GM19023 (cell line): ENCODE results near the gene IST1.
A peak's percentile ranks its signal among the peaks of the same experiment; 100 is the strongest.
"Not testable (repeated sequence)": the region's sequence is repeated elsewhere in the genome, so short reads cannot be mapped to it uniquely, and the experiment has no call there.

ENCODE experiments used
- ATAC-seq: cut with Tn5 transposase; IDR thresholded peaks from one replicate; pipeline ENCODE4 v1.9.1; 2021; ENCODE audit warnings: mild to moderate bottlenecking, moderate library complexity; ENCODE audit not compliant: unreplicated experiment

Gene IST1

GRCh38 chr16:71894921-71895678 lies at the start of gene IST1:
Gene IST1, plus strand, starts transcription at chr16:71895531. Its CDS starts 20,110 bp downstream, at chr16:71915641.
- ATAC-seq: peak; percentile 79

GRCh38 chr16:71845639-71846430 lies 49.5 kb upstream of the IST1 start, which contains the start of gene ATXN1L:
Gene ATXN1L, plus strand, starts transcription at chr16:71845976. Its CDS starts 3,765 bp downstream, at chr16:71849741.
- peak; percentile 72 for ATAC-seq

GRCh38 chr16:71846431-71846830 lies 48.9 kb upstream of the IST1 start:
- ATAC-seq: peak; percentile 1

- ATAC-seq: no peak
Measured at GRCh38 chr16:71847096-71847495, 48.2 kb upstream of the IST1 start.

GRCh38 chr16:71848622-71849021 lies 46.7 kb upstream of the IST1 start:
- no peak for ATAC-seq

GRCh38 chr16:71851746-71852145 lies 43.6 kb upstream of the IST1 start:
- ATAC-seq: no peak

- no peak for ATAC-seq
Measured at GRCh38 chr16:71852158-71852557, 43.2 kb upstream of the IST1 start.

GRCh38 chr16:71852561-71852960 lies 42.8 kb upstream of the IST1 start:
- ATAC-seq: no peak

- ATAC-seq: peak; percentile 78
Measured at GRCh38 chr16:71853413-71853812, 41.9 kb upstream of the IST1 start.

- ATAC-seq: no peak
Measured at GRCh38 chr16:71854369-71854948, 40.9 kb upstream of the IST1 start.

- ATAC-seq: no peak
Measured at GRCh38 chr16:71855937-71856662, 39.2 kb upstream of the IST1 start.

GRCh38 chr16:71859762-71860521 lies 35.4 kb upstream of the IST1 start:
- no peak for ATAC-seq

GRCh38 chr16:71863995-71864394 lies 31.3 kb upstream of the IST1 start:
- ATAC-seq: no peak

GRCh38 chr16:71865173-71865863 lies 30.0 kb upstream of the IST1 start:
- ATAC-seq: no peak

GRCh38 chr16:71867175-71867574 lies 28.2 kb upstream of the IST1 start:
- not testable (repeated sequence) for ATAC-seq

- no peak for ATAC-seq
Measured at GRCh38 chr16:71867939-71868338, 27.4 kb upstream of the IST1 start.

GRCh38 chr16:71869089-71869488 lies 26.2 kb upstream of the IST1 start:
- no peak for ATAC-seq

GRCh38 chr16:71870818-71871217 lies 24.5 kb upstream of the IST1 start:
- no peak for ATAC-seq

GRCh38 chr16:71873199-71873598 lies 22.1 kb upstream of the IST1 start:
- no peak for ATAC-seq

GRCh38 chr16:71878911-71879310 lies 16.4 kb upstream of the IST1 start:
- no peak for ATAC-seq
